Stomach (tissue), 9 donors: ENCODE results near the gene CAP1. TPM values are rescaled to one million over a fixed set of nuclear protein-coding genes. Genes with fewer than 3 reads are reported as not detected.

ENCODE experiments used
- DNase-seq, 2 donors: peaks; one replicate each; pipeline versions ENCODE4 v3.0.0 to v3.0.0-alpha.2; 2013 to 2019
- H3K27ac ChIP-seq, 5 donors: fragments of 200-600 bp in 4 of 5; sonication (generic) in 4 of 5; one replicate each; pipeline ENCODE4 v1.5.1; 2013 to 2019; ENCODE audit warnings: mild to moderate bottlenecking in 1 of 5, moderate library complexity in 1 of 5
- H3K27me3 ChIP-seq, 3 donors: fragments of 200-600 bp; sonication (generic); one replicate each; pipeline ENCODE4 v1.5.1; 2017 to 2019; ENCODE audit warnings: mixed run types in 1 of 3
- H3K36me3 ChIP-seq, 4 donors: fragments of 200-600 bp; sonication (generic); 1 replicate in 3 of 4; 2 replicates in 1 of 4; pipeline ENCODE4 v1.5.1; 2016 to 2019
- H3K4me1 ChIP-seq, 4 donors: fragments of 200-600 bp; sonication (generic); one replicate each; pipeline ENCODE4 v1.5.1; 2016 to 2019
- H3K4me3 ChIP-seq, 4 donors: fragments of 200-600 bp; sonication (generic) in 3 of 4; one replicate each; pipeline ENCODE4 v1.5.1; 2016 to 2019; ENCODE audit warnings: mild to moderate bottlenecking in 1 of 4
- H3K9me3 ChIP-seq, 4 donors: fragments of 200-600 bp; sonication (generic); one replicate each; pipeline ENCODE4 v1.5.1; 2016 to 2019
- EP300 ChIP-seq: sonication (generic); formaldehyde crosslinking; IDR thresholded peaks from one replicate; pipeline ENCODE4 v1.6.1; 2017; ENCODE audit warnings: antibody characterized with exemption
- POLR2A ChIP-seq, 4 donors: fragments of 450-650 bp; IDR thresholded peaks; one replicate each; pipeline ENCODE4 v1.6.1; 2016; ENCODE audit warnings: antibody characterized with exemption in 4 of 4, control low read depth in 2 of 4, mild to moderate bottlenecking in 1 of 4, moderate library complexity in 1 of 4
- POLR2AphosphoS5 ChIP-seq, 3 donors: sonication (generic); formaldehyde crosslinking; IDR thresholded peaks; one replicate each; pipeline ENCODE4 v1.6.1; 2016; ENCODE audit warnings: antibody characterized with exemption in 3 of 3
- WGBS, 5 donors: extraction: QIAGEN DNeasy Blood & Tissue Kit in 3 of 5; methylation state at CpG; one replicate each; pipeline versions ENCODE4 v1.1.5 to v1.1.7; 2013 to 2018; 5-methylcytosine and 5-hydroxymethylcytosine counted together
- intact Hi-C: fragments of 100-400 bp; cut with DNase I; formaldehyde crosslinking; loops from one replicate; pipeline ENCODE4 v1.15.1; 2023; ENCODE audit warnings: low total_unique reads
- polyA plus RNA-seq, 3 donors: library from polyadenylated mRNA; stranded (reverse); fragments of 200-250 nt; gene quantifications; one replicate each; pipeline ENCODE4 v1.2.3, GENCODE V29; 2013
- total RNA-seq, 5 donors: library from RNA; depleted of rRNA; stranded (reverse); fragments of >200 nt; gene quantifications; one replicate each; pipeline versions ENCODE4 v1.1.0 to v1.2.3, GENCODE V29; 2014 to 2016
- TF ChIP-seq, protein P1 (sequence below), 7 experiments: fragments of 450-650 bp in 4 of 7; fragments of 200-600 bp in 3 of 7; sonication (generic) in 3 of 7; IDR thresholded peaks; one replicate each; pipeline ENCODE4 v1.5.1; 2016 to 2019; ENCODE audit warnings: antibody characterized with exemption in 7 of 7, control low read depth in 2 of 7, mild to moderate bottlenecking in 1 of 7
- donor health status: healthy with polysubstance abuse.
- donor health status: Bipolar disorder and iron deficiency.
- donor health status: healthy.

Gene CAP1
- total and polyA plus RNA-seq, 8 donors = 95.5 to 252 (median 154) TPM

DNA sequence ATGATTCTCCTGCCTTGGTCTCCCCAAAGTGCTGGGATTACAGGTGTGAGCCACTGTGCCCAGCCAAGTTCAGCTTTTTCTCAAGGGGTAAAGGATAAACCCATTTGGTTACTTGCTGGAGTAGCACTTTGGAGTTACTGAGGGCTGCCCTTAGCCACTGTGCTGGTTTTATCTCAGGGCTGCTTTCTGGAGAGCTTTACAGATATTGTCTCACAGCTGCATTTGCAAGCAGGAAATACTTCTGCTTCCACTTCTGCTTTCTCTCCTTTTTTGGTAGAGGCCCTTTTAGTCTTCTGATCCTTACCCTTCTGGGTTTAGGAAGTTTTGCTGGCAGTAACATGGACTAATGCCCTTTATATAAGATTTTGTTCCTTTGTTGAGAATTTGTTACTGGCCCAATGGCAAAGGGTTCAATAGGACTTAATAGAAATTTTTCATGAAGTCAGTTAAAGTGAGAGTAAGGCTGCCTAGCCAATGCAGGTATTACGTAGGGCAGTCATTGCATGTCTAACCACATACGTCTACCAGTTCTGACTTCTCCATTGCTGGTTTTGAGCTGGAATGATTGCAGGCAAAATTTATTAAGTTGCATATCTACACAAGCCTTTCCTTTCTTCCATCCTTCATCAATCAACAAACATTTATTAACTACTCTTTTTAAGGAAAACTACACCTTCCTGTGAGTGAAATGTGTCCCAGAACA lies 24.4 kb downstream of the CAP1 start:
- H3K36me3 ChIP-seq = peaks cover 85 to 100% (median 100%) of the 10 kb centered on the region in 4 donors
- DNase-seq = peak in 1 of 2 donors; percentile 19
- intact Hi-C loops = no loop called here
- H3K27me3 ChIP-seq = no peaks in the 10 kb centered on the region
- TF ChIP-seq, protein P1, sequence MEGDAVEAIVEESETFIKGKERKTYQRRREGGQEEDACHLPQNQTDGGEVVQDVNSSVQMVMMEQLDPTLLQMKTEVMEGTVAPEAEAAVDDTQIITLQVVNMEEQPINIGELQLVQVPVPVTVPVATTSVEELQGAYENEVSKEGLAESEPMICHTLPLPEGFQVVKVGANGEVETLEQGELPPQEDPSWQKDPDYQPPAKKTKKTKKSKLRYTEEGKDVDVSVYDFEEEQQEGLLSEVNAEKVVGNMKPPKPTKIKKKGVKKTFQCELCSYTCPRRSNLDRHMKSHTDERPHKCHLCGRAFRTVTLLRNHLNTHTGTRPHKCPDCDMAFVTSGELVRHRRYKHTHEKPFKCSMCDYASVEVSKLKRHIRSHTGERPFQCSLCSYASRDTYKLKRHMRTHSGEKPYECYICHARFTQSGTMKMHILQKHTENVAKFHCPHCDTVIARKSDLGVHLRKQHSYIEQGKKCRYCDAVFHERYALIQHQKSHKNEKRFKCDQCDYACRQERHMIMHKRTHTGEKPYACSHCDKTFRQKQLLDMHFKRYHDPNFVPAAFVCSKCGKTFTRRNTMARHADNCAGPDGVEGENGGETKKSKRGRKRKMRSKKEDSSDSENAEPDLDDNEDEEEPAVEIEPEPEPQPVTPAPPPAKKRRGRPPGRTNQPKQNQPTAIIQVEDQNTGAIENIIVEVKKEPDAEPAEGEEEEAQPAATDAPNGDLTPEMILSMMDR (IDR thresholded peaks at IDR 0.05) = no peak
- TF ChIP-seq EP300 = no peak
- 78 to 91% (median 86%) methylated on average over 2 of the region's 2 CpGs for WGBS, 5 donors
- H3K9me3 ChIP-seq = no peaks in the 10 kb centered on the region
- H3K4me3 ChIP-seq = no peak overlapping the region
- peaks cover 5 to 72% (median 15%) of the 10 kb centered on the region in 4 donors for H3K4me1 ChIP-seq
- H3K27ac ChIP-seq = peak overlapping the region in 2 of 5 donors; percentile 21 to 71

DNA sequence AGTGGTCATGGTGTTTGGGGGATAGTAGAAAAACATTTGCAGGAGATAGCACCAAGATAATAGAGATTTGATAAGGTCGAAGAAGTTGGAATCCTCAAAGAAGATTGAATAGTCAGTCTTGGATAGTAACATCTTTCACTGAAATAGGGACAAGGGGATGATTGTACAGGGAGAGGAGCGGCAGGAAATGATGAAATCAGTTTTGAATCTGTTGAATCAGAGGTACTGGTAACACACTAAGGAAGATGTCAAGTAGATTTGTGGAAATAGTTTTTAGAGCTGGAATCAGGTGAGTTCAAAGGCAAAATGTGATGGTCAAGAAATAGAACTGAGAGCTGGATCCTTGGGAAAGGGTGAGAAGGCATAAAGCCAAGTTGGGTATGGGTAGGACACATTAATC lies 26.5 kb downstream of the CAP1 start:
- DNase-seq = no peak
- no peak overlapping the region for H3K4me3 ChIP-seq
- no peaks in the 10 kb centered on the region for H3K9me3 ChIP-seq
- intact Hi-C loops = no loop called here
- peak overlapping the region in 1 of 5 donors; percentile 26 for H3K27ac ChIP-seq
- peaks cover 0 to 52% (median 2%) of the 10 kb centered on the region in 4 donors for H3K4me1 ChIP-seq
- no peaks in the 10 kb centered on the region for H3K27me3 ChIP-seq
- peaks cover 90 to 100% (median 100%) of the 10 kb centered on the region in 4 donors for H3K36me3 ChIP-seq
- WGBS, 5 donors = 70 to 83% (median 73%) methylated on average over 2 of the region's 2 CpGs
- TF ChIP-seq, protein P1 (IDR thresholded peaks at IDR 0.05) = no peak
- TF ChIP-seq EP300 (no peak), POLR2AphosphoS5 (IDR thresholded peaks at IDR 0.05) (no peak), POLR2A (IDR thresholded peaks at IDR 0.05) (no peak)

DNA sequence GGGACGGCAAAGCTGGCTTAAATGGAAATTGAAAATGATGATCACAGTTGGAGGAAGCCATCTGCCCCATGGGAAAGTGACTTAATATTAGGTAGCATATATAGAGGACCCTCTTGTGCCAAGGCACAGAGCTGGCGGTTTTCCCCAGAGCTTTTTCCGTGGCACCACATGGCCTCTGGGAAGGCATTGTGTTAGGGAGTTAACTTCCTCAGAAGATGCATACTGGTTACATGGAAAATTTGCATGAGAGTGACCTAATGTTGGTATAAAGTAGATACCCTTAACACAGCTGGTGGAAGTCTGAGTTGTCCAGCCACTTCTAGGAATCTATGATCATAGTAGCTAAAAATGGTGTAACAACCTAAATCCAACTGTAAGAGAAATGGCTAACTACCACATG lies 27.3 kb downstream of the CAP1 start:
- Histone ChIP-seq H3K27ac (no peak overlapping the region), H3K36me3 (peaks cover 94 to 100% (median 100%) of the 10 kb centered on the region in 4 donors), H3K9me3 (no peaks in the 10 kb centered on the region), H3K4me3 (no peak overlapping the region), H3K27me3 (no peaks in the 10 kb centered on the region), H3K4me1 (peaks cover 0 to 46% (median 2%) of the 10 kb centered on the region in 4 donors)
- intact Hi-C loops = no loop called here
- TF ChIP-seq, protein P1 (IDR thresholded peaks at IDR 0.05) = no peak
- no peak for TF ChIP-seq POLR2AphosphoS5 (IDR thresholded peaks at IDR 0.05)
- no peak for TF ChIP-seq POLR2A (IDR thresholded peaks at IDR 0.05)
- no peak for TF ChIP-seq EP300
- WGBS, 5 donors = 82 to 93% (median 86%) methylated on average over 3 of the region's 3 CpGs
- no peak for DNase-seq

DNA sequence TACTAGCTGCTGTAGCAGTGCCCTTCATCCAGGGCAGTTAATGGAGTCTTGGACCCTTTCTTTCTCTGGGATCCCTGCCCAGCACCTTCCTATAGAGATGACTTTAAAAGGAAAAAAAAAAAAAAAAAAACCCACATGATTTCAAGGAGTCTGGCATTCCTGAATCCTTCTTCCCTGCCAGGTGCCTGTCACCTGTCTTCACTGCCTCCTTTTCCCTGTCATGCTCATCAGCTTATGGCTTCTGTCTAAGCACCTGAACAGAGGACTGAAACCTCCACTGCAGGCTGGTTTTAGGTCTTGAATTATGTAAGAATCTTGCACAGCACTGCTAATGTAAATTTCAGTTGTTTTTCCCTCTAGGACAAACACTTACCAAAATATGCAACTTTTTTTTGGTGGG lies 31.6 kb downstream of the CAP1 start:
- H3K4me1 ChIP-seq = peaks cover 0 to 16% (median 0%) of the 10 kb centered on the region in 4 donors
- no peaks in the 10 kb centered on the region for H3K9me3 ChIP-seq
- no peak for DNase-seq
- H3K4me3 ChIP-seq = no peak overlapping the region
- no peak overlapping the region for H3K27ac ChIP-seq
- intact Hi-C loops = no loop called here
- TF ChIP-seq, protein P1 (IDR thresholded peaks at IDR 0.05) = no peak
- TF ChIP-seq EP300 (no peak), POLR2A (IDR thresholded peaks at IDR 0.05) (no peak), POLR2AphosphoS5 (IDR thresholded peaks at IDR 0.05) (no peak)
- no peaks in the 10 kb centered on the region for H3K27me3 ChIP-seq
- peaks cover 62 to 98% (median 93%) of the 10 kb centered on the region in 4 donors for H3K36me3 ChIP-seq
